SK-N-SH (cell line): ENCODE results near the gene TNFAIP8L3.

ENCODE experiments used
- CHD2 ChIP-seq: fragments of 150-350 bp; IDR thresholded peaks from 2 replicates; pipeline ENCODE4 v1.6.1; 2018; ENCODE audit warnings: low read length; ENCODE audit not compliant: partially characterized antibody
- ELF1 ChIP-seq: IDR thresholded peaks from 2 replicates; pipeline ENCODE4 v1.4.0; 2012
- EZH2phosphoT487 ChIP-seq: fragments of 200-600 bp; sonication (generic); IDR thresholded peaks from 2 replicates; pipeline ENCODE4 v1.6.1; 2017; ENCODE audit warnings: low read depth, mixed run types, mild to moderate bottlenecking, antibody characterized with exemption, moderate library complexity, borderline replicate concordance
- POLR2AphosphoS5 ChIP-seq: IDR thresholded peaks from 2 replicates; pipeline ENCODE4 v1.6.1; 2012; ENCODE audit warnings: low read depth, low read length
- RAD21 ChIP-seq: IDR thresholded peaks from 2 replicates; pipeline ENCODE4 v1.6.1; 2012; ENCODE audit warnings: mild to moderate bottlenecking, low read length
- SMC3 ChIP-seq: IDR thresholded peaks from 2 replicates; pipeline ENCODE4 v1.6.1; 2012; ENCODE audit warnings: low read depth, low read length, improper control_type of control experiment
- TCF12 ChIP-seq: IDR thresholded peaks from 2 replicates; pipeline ENCODE4 v1.4.0; 2012
- TF ChIP-seq, protein P1 (sequence below): fragments of 200-600 bp; sonication (generic); IDR thresholded peaks from 2 replicates; pipeline ENCODE4 v1.6.1; 2017; ENCODE audit warnings: antibody characterized with exemption, mild to moderate bottlenecking, moderate library complexity
- TF ChIP-seq, protein P2 (sequence below): fragments of 150-350 bp; IDR thresholded peaks from 2 replicates; pipeline ENCODE4 v1.6.1; 2017; ENCODE audit warnings: antibody characterized with exemption, low read length, low read depth, borderline replicate concordance

DNA sequence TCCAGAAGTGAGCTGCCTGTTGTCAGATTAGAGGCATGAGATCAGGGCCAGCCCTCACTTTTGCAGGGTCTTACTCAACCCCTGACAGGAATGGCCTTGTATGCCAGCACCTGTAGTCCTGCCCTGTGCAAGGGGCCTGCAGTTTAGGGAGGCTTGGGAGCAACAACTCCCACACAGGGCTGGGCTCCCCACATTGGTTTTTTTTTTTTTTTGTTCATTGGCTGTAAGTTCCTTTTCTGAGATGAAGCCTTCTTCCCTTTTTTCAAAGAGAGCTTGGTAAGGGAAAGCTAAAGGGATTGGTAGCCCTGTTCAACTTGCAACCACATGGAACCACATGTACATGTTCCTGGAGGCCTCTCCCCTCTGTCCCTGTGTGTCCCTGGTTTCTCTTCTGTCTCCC is 46.4 kb downstream of the TNFAIP8L3 start:
- TF ChIP-seq, protein P1, sequence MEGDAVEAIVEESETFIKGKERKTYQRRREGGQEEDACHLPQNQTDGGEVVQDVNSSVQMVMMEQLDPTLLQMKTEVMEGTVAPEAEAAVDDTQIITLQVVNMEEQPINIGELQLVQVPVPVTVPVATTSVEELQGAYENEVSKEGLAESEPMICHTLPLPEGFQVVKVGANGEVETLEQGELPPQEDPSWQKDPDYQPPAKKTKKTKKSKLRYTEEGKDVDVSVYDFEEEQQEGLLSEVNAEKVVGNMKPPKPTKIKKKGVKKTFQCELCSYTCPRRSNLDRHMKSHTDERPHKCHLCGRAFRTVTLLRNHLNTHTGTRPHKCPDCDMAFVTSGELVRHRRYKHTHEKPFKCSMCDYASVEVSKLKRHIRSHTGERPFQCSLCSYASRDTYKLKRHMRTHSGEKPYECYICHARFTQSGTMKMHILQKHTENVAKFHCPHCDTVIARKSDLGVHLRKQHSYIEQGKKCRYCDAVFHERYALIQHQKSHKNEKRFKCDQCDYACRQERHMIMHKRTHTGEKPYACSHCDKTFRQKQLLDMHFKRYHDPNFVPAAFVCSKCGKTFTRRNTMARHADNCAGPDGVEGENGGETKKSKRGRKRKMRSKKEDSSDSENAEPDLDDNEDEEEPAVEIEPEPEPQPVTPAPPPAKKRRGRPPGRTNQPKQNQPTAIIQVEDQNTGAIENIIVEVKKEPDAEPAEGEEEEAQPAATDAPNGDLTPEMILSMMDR: no peak
- no peak for TF ChIP-seq EZH2phosphoT487
- TF ChIP-seq, protein P2, sequence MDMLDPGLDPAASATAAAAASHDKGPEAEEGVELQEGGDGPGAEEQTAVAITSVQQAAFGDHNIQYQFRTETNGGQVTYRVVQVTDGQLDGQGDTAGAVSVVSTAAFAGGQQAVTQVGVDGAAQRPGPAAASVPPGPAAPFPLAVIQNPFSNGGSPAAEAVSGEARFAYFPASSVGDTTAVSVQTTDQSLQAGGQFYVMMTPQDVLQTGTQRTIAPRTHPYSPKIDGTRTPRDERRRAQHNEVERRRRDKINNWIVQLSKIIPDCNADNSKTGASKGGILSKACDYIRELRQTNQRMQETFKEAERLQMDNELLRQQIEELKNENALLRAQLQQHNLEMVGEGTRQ: no peak
- no peak for TF ChIP-seq CHD2
- no peak for TF ChIP-seq SMC3
- no peak for TF ChIP-seq TCF12
- no peak for TF ChIP-seq ELF1
- TF ChIP-seq POLR2AphosphoS5: no peak
- no peak for TF ChIP-seq RAD21
